Erythroblast (primary cell): ENCODE results near the gene CCDC86.

ENCODE experiments used
- GATA1 ChIP-seq: IDR thresholded peaks from 2 replicates; pipeline ENCODE4 v1.6.1; 2011; ENCODE audit warnings: low read depth, mild to moderate bottlenecking, control low read depth, low read length, moderate library complexity
- POLR2A ChIP-seq: IDR thresholded peaks from 2 replicates; pipeline ENCODE4 v1.6.1; 2011; ENCODE audit warnings: mild to moderate bottlenecking, low read length

DNA sequence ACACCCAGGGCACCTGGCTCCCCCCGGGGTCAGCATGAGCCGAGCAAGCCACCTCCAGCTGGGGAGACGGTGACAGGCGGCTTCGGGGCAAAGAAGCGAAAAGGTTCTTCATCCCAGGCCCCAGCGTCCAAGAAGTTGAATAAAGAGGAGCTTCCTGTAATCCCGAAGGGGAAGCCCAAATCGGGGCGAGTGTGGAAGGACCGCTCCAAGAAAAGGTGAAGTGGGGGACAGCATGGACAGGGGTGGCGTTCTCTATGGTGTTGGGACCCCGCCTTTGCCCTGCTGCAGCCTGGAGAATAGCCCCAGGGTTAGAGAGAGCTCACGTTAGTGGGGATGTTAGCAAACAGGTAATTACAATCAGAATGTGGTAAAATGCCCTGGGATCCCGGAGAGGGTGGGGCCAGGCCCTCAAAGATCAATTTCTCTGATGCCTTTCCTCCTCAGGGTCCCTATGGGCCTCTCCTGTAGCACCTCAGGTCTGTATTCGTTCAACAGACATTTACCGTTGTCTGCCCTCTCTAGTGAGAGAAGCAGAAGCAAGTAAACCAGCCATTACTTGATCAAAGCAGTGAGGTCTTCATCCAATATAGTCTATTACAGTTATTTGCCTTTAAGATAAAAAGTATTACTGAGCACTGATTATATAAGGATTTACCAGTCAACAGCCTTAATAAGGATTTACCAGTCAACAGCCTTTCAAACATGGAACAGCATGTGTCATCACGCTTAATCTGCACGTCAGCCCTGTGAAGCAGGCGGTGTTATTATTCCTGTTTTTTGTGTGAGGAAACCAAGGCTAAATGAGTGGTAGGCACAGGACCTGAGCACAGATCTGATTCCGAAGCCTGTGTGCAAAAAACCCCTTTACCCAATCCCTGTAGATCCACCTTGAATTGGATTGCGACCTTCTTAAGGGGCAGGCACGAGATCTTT lies 1.0 kb downstream of the CCDC86 start:
- no peak for TF ChIP-seq POLR2A
- TF ChIP-seq GATA1, result no peak
